Lung (tissue), 12 donors: Measurements from ENCODE around the gene PXDN. TPM values are rescaled to one million over a fixed set of nuclear protein-coding genes. Genes with fewer than 3 reads are reported as not detected.
A peak's percentile ranks its signal among the peaks of the same experiment; 100 is the strongest.

ENCODE experiments used
- ATAC-seq: fragments of 200-7000 bp; cut with Tn5 transposase; one replicate; pipeline ENCODE4 v1.9.1; 2020; ENCODE audit warnings: moderate number of reproducible peaks; ENCODE audit not compliant: insufficient read depth, low FRiP score
- DNase-seq, 3 donors: peaks; one replicate each; pipeline ENCODE4 v3.0.0-alpha.2; 2013 to 2017
- H3K27ac ChIP-seq, 2 donors: one replicate each; pipeline ENCODE4 v1.5.1; 2013; ENCODE audit warnings: mild to moderate bottlenecking in 2 of 2, moderate library complexity in 2 of 2, control low read depth in 1 of 2, inconsistent platforms in 1 of 2, low read depth in 1 of 2, low read length in 1 of 2
- H3K27me3 ChIP-seq, 3 donors: one replicate each; pipeline ENCODE4 v1.5.1; 2013; ENCODE audit warnings: low read length in 2 of 3; ENCODE audit not compliant: control insufficient read depth in 3 of 3, insufficient read depth in 3 of 3
- H3K36me3 ChIP-seq, 4 donors: one replicate each; pipeline ENCODE4 v1.5.1; 2013; ENCODE audit warnings: low read length in 4 of 4, mild to moderate bottlenecking in 1 of 4, moderate library complexity in 1 of 4; ENCODE audit not compliant: control insufficient read depth in 4 of 4, insufficient read depth in 4 of 4
- H3K4me1 ChIP-seq, 5 donors: one replicate each; pipeline ENCODE4 v1.5.1; 2013; ENCODE audit warnings: low read length in 5 of 5, mild to moderate bottlenecking in 2 of 5, moderate library complexity in 1 of 5; ENCODE audit not compliant: control insufficient read depth in 5 of 5, insufficient read depth in 5 of 5
- H3K4me3 ChIP-seq: one replicate; pipeline ENCODE4 v1.5.1; 2013; ENCODE audit warnings: mild to moderate bottlenecking, control low read depth, moderate library complexity
- H3K9ac ChIP-seq, 2 donors: one replicate each; pipeline ENCODE4 v1.5.1; 2013; ENCODE audit warnings: low read length in 2 of 2, control low read depth in 1 of 2; ENCODE audit not compliant: insufficient read depth in 1 of 2
- H3K9me3 ChIP-seq, 4 donors: one replicate each; pipeline ENCODE4 v1.5.1; 2013; ENCODE audit warnings: low read length in 3 of 4, mild to moderate bottlenecking in 1 of 4, moderate library complexity in 1 of 4; ENCODE audit not compliant: control insufficient read depth in 4 of 4, insufficient read depth in 3 of 4
- CTCF ChIP-seq: IDR thresholded peaks from 2 replicates; pipeline ENCODE4 v1.5.1; 2012; ENCODE audit warnings: mild to moderate bottlenecking; ENCODE audit errors: control extremely low read depth, extremely low read depth
- WGBS, 2 donors: extraction: QIAGEN DNeasy Blood & Tissue Kit; methylation state at CpG; one replicate each; pipeline ENCODE4 v1.1.7; 2013; 5-methylcytosine and 5-hydroxymethylcytosine counted together
- polyA plus RNA-seq, 2 donors: library from polyadenylated mRNA; stranded (reverse); fragments of 200-250 nt; gene quantifications; one replicate each; pipeline ENCODE4 v1.2.1, GENCODE V29; 2013
- total RNA-seq, 2 donors: library from RNA; depleted of rRNA in 1 of 2; stranded (reverse); fragments of >200 nt in 1 of 2; gene quantifications; one replicate each; pipeline ENCODE4 v1.2.1, GENCODE V29; 2014 to 2021
- donor health status: control.
- donor health status: control.
- donor health status: Bipolar disorder and iron deficiency.
- donor health status: healthy.
- donor health status: DM: yes; HTN: yes; CAD: no.

The PXDN gene
- total and polyA plus RNA-seq, 4 donors: 10.6 to 198 (median 45.1) TPM

GRCh38 chr2:1772471-1773267 lies 28.4 kb upstream of the PXDN start:
- no peaks in the 10 kb centered on the region for H3K36me3 ChIP-seq
- no peak for TF ChIP-seq CTCF
- no peak overlapping the region for H3K4me3 ChIP-seq
- H3K9ac ChIP-seq: no peak overlapping the region
- H3K27me3 ChIP-seq: no peaks in the 10 kb centered on the region
- no peak for ATAC-seq
- H3K27ac ChIP-seq: peak overlapping the region in 1 of 2 donors; percentile 20
- peaks cover 0 to 33% (median 18%) of the 10 kb centered on the region in 5 donors for H3K4me1 ChIP-seq
- H3K9me3 ChIP-seq: no peaks in the 10 kb centered on the region
- peak; percentile 69 to 89 (median 88) for DNase-seq
- 53 to 72% methylated on average over 8 of the region's 8 CpGs for WGBS, 2 donors

- Histone ChIP-seq H3K27ac (no peak overlapping the region), H3K9ac (no peak overlapping the region), H3K27me3 (no peaks in the 10 kb centered on the region), H3K9me3 (no peaks in the 10 kb centered on the region), H3K4me1 (peaks cover 0 to 30% (median 18%) of the 10 kb centered on the region in 5 donors), H3K36me3 (no peaks in the 10 kb centered on the region), H3K4me3 (no peak overlapping the region)
- TF ChIP-seq CTCF: no peak
- 61 to 64% methylated on average over 3 of the region's 3 CpGs for WGBS, 2 donors
- ATAC-seq (no peak), DNase-seq (no peak)
Observed at GRCh38 chr2:1771626-1772280, 27.4 kb upstream of the PXDN start.

DNA sequence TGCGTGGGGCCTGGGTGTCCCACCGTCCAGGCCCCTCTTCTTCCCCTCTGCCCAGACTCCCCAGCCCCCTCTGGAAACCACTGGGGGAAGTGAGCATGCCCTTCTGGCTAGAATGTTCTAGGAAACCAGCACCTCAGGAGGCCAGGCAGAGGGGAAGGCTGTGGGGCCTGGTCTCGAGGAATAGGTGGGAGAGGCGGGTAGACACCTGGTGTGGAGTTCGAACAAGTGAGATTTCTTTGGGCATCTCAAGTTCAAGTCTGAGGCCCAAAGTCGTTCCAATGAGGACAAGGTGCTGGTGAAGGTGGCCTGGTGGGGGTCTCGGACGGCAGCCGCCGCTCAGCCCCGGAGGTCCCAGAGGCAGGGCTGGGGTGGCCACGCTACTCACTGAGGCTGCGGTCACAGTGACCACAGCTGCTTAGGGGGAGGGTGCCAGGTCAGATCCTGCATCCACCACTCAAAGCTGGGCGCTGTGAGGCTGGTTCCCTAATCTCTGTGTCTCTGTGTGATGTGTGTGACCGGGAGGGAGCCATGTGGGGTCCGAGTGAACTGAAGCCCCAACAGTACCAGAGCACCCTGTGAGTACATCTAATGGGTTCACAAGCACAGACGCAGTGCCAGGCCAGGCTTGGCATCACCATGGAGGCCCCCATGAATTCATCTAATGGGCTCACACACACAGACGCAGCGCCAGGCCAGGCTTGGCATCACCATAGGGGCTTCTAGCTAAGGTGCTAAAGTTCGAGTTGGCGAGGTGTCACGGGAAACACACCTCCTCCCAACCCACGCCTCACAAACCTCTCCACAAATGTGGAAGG lies 26.5 kb upstream of the PXDN start:
- H3K27ac ChIP-seq: no peak overlapping the region
- no peak overlapping the region for H3K9ac ChIP-seq
- H3K4me3 ChIP-seq: no peak overlapping the region
- H3K4me1 ChIP-seq: peaks cover 0 to 30% (median 18%) of the 10 kb centered on the region in 5 donors
- no peaks in the 10 kb centered on the region for H3K9me3 ChIP-seq
- TF ChIP-seq CTCF: no peak
- DNase-seq: no peak
- 88 to 92% methylated on average over 20 to 23 of the region's 23 CpGs for WGBS, 2 donors
- no peak for ATAC-seq
- no peaks in the 10 kb centered on the region for H3K27me3 ChIP-seq
- H3K36me3 ChIP-seq: no peaks in the 10 kb centered on the region
